GM08714 (cell line): ENCODE measurements around the gene DDX56.

Experiments used
- H3K4me3 ChIP-seq: fragments of 200-500 bp; sonication (Bioruptor generic); 2 replicates; pipeline ENCODE4 v1.5.1; 2014; ENCODE audit warnings: mild to moderate bottlenecking, low read length, inconsistent platforms
- ZNF274 ChIP-seq: IDR thresholded peaks from 2 replicates; pipeline ENCODE4 v1.6.1; 2012; ENCODE audit warnings: mild to moderate bottlenecking, low read depth, low read length

Gene DDX56

DNA sequence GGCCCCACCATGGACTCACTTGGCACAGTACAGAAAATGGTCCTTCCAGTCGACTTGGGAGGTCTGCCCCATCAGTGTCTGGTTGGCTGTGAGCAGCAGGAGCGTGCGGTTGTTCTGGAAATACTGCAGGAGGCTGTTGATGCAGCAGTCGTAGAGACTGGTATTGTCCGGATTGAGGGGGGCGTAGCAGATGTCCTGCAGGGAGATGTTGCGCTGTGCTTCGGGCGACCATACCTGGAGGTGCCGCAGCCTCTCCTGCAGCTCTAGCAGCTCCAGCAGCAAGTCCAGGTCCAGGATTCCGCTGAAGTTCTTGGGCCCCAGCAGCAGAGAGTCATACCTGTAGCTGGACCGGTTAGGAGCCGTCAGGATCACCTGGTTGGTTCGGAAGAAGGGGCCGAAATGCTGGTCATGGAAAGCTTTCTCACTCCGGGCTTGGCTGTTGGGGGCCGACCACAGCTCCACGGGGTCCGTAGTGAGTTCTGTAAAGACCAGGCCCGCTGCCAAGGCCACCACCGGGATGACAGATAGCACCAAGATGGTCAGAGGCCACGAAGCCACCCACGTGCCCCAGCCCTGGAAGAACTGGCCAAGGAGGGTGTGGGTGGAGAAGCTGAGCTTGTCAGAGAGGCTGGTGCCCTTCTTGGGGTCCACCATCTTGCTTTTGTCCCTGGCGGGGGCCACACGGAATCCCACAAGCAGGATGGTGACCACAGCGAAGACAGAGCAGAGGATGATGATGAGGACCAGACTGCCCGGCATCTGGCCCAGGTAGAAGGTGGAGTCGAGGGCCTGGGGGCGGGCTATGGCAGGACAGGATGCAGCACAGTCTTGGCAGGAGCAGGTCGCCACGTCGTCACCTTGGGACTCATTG lies 34.7 kb downstream of the DDX56 start:
- no peak overlapping the region for H3K4me3 ChIP-seq

DNA sequence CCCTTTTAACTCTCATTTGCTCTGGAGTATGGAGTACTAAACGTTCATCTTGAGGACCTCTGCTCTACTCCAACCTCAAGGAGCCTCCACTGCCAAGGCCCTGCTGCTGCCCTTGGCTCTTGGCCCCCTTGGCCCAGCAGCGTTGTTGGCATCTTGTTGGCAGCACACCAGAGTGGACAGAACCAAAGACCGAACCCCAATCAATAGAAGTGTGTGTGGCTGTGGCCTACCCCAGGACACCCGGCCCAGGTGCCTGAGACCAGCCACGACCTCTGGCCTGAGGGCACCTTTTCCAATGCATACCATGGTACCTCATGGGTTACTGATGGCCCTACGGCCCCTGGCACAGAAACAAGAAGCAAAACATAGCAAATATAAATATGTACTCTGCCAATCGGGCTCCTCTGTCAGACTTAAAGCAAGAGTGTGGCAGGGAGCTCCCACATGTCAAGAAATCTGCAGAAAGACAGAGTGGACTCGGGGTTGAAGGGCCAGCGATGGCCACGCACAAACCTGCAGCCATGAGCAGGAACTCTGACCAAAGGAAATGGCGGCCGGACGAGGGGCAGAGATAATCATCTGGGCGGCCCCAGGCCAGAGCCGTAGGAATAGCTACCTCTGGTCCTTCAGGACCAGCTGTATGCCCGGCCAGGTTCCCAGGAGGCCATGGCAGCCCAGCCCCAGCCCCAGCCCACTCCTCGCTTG lies 35.5 kb downstream of the DDX56 start:
- no peak for TF ChIP-seq ZNF274
- H3K4me3 ChIP-seq, result no peak overlapping the region

More for the DNA sequence above, 34.7 kb downstream of the DDX56 start:
- no peak for TF ChIP-seq ZNF274

DNA sequence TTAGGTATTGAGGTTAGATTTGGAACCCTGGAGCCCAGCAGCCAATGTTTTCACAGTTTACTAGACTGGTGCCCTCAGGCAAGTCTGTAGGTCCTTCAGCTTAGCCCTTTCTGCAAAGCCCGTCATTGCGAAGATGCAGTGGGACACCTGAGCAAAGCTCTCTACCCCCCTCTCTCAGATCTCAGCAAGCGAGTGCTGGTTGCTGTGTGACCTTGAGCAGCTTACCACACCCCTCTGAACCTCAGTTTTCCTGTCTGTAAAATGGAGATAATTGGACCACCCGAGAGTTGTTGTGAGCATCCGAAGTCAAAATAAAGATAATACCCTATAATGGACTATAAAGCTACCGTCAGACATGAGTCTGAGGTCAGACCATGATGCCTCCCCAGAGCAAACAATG lies 36.3 kb downstream of the DDX56 start:
- H3K4me3 ChIP-seq, result no peak overlapping the region
- TF ChIP-seq ZNF274, result no peak

DNA sequence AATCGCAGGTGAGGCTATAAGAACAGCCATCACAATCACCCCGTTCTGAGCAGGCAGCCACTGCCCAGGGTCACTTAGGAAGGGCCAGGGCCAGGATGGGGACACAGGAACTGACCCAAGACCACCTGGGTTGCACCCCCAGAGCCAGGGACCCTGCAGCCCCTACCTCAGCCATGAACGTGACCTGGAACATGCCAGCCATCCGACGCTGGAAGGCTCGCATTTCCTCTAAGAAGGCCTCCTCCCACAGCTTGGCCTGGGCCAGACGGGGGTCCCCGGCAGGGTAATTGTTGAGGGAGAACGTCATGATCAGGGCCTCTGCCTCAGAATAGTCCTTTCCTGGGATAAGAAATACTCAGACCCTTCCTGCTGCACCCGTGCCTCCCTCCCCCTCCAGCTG lies 37.6 kb downstream of the DDX56 start:
- H3K4me3 ChIP-seq, result no peak overlapping the region
- TF ChIP-seq ZNF274, result no peak

DNA sequence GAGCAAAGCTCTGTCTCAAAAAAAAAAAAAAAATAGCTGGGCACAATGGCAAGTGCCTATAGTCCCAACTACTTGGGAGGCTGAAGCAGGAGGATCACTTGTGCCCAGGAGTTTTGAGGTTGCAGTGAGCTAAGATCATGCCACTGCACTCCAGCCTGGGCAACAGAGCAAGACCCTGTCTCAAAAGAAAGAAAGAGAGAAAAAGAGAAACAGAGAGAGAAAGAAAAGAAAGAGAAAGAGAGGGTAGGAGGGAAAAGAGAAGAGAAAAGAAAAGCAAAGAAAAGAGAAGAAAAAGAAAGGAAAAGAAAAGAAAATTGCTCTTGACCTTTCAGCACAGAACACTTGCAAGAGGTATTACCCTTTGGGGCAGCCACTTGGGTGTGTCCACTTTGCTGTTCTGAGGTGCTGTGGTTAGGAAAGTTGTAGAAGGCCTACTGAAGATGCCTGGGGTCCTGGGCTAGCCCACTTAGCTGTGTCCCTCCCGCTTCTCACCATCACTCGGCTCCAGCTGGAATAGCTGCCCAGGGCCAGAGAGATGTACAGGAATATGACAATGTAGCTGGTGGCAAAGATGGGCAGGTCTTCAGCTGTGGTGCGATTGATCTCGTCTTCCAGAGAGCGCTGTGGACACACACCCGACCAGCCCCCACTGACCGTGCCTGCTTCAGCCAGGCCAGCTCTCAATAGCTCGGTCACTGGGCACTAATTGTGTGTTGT lies 38.2 kb downstream of the DDX56 start:
- no peak overlapping the region for H3K4me3 ChIP-seq
- no peak for TF ChIP-seq ZNF274

DNA sequence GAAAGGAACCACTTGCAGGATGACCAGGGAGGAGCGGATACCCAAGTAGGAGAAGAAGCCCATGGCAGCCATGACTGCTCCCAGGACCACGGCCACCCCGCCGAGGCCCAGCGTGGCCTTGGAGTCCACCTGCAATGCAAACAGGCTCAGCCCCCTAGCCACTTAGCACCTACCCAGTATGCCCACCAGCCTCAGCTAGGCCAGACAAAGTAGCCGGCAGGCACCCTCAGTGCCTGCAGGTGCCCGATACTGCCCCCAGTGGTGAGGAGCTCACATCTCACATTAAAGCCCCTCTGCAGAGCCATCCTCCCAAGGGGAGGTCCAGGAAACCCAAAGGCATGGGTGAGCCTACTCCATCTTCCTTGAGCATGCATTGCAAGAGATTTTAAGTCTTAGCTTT lies 39.2 kb downstream of the DDX56 start:
- TF ChIP-seq ZNF274, result no peak
- no peak overlapping the region for H3K4me3 ChIP-seq

DNA sequence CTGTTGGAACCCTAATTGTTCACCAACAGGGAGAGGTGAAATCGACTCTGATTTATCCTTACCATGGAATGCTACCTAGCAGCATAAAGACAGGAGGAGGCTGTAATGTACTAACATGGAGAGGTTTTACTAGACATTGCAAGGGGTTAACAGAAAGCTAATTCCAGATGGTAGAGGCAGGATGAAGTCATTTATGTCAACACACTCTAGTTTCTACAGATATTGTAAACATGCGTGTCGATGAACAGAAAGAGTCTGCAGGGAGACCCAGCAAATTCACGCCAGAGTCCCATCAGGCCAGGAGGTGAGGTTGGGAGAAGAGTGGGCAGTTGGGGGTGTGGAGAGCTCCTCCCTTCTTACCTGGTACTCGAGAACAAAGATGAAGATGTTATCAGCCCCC lies 39.6 kb downstream of the DDX56 start:
- H3K4me3 ChIP-seq, result no peak overlapping the region

DNA sequence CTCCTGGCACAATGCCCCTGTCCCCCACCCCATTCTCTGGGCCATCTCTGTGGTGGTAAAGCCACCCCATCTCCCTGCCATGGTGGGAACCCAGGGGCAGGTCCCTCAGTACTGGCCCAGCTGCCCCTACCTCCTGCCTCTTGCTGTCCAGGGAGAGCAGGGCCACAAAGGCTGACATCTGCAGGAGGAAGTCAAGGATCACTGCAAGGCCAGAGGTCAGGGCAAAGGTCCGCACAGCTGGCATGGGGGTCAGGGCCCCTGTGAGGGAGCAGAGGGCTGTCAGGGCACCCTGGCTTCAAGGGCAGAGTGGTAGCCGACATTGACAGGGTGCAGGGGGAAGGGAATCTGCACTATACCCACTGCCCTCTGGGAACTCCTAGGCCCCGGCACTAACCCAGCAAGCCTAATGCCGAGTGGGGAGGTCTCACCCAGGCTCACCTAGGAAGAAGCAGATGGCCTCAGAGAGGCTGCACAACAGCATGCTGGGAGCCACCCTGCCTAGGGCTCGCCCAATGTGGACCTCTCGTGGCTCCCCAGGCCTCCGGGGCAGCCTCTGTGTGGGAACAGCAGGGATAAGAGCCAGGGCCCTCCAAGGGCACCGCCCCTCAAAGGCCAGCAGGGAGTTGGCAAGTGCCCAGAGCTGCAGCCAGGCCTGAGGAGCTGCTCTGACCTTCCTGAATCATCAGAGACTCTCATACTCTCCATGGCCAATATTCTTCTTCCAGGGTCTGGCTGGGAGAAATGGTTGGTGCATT lies 40.2 kb downstream of the DDX56 start:
- TF ChIP-seq ZNF274, result no peak
- no peak overlapping the region for H3K4me3 ChIP-seq

More for the DNA sequence above, 39.6 kb downstream of the DDX56 start:
- TF ChIP-seq ZNF274, result no peak

DNA sequence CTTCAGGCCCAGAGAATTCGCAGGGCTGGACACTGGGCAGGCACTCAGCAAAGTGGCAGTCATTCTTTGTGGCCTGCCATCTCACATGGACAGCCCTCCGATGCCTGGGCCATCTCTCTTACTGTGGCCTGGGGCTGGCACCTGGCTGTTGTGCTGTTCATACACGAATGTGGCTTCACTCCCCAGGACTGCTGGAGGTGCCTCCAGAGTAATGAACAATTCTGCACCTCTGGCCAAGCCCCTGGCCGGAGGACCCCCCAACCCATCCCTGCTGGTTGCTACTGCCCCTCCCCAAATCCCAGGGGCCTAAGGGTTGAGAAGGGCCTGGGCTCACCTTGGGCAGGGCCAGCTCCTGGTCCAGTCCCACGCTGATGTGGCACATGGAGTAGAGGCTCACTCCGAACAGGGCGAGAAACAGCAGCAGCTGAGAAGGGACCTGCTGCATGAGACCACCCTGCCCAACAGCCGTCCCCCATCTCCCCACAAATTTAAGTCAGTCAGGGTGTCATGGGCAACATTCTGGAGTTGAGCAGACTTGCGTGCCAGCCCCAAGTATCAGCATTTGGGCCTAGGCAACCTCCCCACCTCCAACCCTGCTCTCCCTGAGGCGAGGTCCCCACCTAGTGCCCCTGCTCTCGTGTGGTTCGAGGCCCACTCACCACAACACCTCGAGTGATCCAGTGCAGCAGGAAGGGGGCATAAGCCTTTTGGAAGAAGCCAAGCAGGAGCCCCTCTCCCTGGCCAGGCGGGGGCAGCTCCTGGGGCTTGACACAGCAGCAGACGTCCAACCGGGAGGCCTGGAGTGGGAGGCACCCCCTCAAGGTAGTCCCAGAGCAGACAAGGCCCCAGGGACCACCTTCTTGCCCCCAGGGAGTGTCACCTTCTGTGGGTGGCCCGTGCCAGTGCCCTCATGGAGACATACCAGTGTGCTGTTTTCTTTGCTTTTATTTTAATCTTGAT lies 42.0 kb downstream of the DDX56 start:
- no peak for TF ChIP-seq ZNF274
- no peak overlapping the region for H3K4me3 ChIP-seq

DNA sequence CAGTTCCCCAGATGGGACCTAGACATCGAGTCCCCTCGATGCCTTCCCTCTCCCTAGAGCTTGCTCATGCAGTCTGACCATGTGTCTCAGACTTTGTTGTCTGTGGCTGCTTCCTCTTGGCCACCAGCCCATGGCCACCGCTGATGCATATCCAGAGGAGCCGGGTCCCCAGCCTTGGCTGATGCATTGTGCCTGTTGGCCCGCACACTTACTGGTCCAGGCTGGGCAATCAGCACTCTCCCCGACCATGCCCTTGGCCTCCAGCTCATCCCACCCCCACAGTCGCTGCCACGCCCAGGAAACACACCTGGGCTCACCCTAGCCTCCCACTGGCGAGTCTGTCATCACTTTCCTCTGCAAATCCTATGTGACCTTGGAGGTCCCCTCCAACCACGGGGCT lies 42.7 kb downstream of the DDX56 start:
- no peak for TF ChIP-seq ZNF274
- H3K4me3 ChIP-seq, result no peak overlapping the region

DNA sequence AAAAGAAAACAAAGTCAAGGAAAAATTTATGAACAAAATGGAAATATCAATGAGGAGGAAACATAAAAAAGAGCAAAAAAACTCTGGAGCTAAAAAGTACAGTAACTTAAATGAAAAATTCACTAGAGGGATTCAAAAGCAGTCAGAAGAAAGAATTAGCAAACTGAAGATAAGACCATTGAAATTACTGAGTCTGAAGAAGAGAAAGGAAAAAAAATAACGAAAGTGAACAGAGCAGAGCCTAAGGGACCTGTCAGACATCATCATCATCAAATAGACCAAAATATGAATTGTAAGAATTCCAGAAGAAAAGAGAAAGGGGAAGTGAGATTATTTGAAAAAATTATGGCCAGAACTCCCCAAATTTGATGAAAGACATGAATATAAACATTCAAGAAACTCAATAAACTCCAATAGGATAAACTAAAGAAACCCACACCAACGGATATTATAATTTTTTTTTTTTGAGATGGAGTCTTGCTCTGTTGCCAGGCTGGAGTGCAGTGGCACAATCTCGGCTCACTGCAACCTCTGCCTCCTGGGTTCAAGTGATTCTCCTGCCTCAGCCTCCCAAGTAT lies 48.8 kb downstream of the DDX56 start:
- no peak for TF ChIP-seq ZNF274
- H3K4me3 ChIP-seq, result no peak overlapping the region

DNA sequence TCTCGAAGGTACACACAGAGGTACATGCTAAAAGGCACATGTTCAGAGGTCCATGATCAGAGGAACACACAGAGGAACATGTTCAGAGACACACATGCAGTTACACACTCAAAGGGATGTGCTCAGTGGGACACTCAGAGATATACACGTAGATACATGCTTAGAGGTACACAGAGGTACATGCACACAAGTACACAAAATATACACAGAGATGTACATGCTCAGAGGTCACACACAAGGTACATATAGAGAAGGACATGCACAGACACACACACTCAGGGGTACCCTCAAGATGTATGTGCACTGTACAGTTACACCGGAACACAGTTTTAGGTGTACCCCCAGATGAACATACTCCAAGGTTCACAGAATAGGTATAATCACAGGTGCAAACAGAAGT lies 51.4 kb downstream of the DDX56 start:
- no peak overlapping the region for H3K4me3 ChIP-seq
- TF ChIP-seq ZNF274, result no peak
